Stomach (tissue), 4 donors: ENCODE results near the gene GFRA3.
A peak's percentile ranks its signal among the peaks of the same experiment; 100 is the strongest.

Source experiments
- CTCF ChIP-seq, 7 experiments: fragments of 450-650 bp in 4 of 7; fragments of 200-600 bp in 3 of 7; sonication (generic) in 3 of 7; IDR thresholded peaks; one replicate each; pipeline ENCODE4 v1.5.1; 2016 to 2019; ENCODE audit warnings: antibody characterized with exemption in 7 of 7, control low read depth in 2 of 7, mild to moderate bottlenecking in 1 of 7
- EP300 ChIP-seq: sonication (generic); formaldehyde crosslinking; IDR thresholded peaks from one replicate; pipeline ENCODE4 v1.6.1; 2017; ENCODE audit warnings: antibody characterized with exemption
- POLR2A ChIP-seq, 4 donors: fragments of 450-650 bp; IDR thresholded peaks; one replicate each; pipeline ENCODE4 v1.6.1; 2016; ENCODE audit warnings: antibody characterized with exemption in 4 of 4, control low read depth in 2 of 4, mild to moderate bottlenecking in 1 of 4, moderate library complexity in 1 of 4
- POLR2AphosphoS5 ChIP-seq, 3 donors: sonication (generic); formaldehyde crosslinking; IDR thresholded peaks; one replicate each; pipeline ENCODE4 v1.6.1; 2016; ENCODE audit warnings: antibody characterized with exemption in 3 of 3

- TF ChIP-seq CTCF (IDR thresholded peaks at IDR 0.05): no peak
- TF ChIP-seq POLR2A (IDR thresholded peaks at IDR 0.05): no peak
- TF ChIP-seq POLR2AphosphoS5 (IDR thresholded peaks at IDR 0.05): peak; percentile 21 to 78 (median 60)
- no peak for TF ChIP-seq EP300
Measured at GRCh38 chr5:138213161-138214029, 61.0 kb downstream of the GFRA3 start, which contains the start of gene CDC23.
